Measurements from ENCODE around the gene TRAF2.

The TRAF2 gene

GRCh38 chr9:136940526-136941230, 54.4 kb downstream of the TRAF2 start:
- DNase-seq = no peak

DNA sequence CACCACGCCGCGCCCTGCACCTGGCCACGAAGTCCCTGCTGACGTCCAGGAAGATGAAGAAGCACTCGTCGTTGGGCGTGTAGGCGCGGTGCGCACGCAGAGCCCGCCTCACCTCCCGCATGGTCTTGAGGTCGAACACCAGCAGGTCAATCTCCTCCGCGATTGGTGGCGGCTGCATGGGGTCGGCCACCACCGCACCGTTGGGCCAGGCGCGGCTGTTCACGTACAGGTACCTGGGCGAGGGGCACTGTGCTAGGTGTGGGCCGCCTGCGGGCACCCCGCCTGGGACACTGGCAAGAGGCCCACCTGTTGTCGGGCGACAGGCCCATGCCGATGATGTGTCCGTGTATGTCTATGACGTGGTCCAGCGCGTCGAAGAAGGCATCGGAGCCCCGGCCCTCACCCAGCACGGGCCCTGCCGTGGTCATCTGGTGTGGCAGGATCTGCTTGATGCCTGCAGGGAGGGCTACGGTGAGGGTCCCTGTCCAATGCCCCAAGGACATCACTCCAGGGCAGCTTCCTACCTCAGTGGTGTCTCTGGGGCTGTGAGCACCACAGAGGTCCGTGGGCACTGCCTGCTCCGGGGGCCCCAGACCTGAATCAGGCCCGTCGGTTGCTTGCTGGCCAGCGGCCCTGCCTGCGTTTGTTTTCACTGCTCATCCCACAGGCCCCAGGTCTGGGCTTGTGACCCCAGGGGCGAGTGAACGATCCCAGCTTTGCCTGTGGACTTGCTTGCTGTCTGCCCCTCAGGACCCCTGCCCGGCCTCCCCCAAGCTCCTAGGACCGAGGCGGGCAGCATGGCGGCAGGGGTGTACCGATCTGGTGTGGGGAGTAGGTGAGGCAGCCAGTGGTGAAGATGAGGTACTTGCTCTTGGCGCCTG, 55.2 kb downstream of the TRAF2 start:
- DNase-seq = no peak

DNA sequence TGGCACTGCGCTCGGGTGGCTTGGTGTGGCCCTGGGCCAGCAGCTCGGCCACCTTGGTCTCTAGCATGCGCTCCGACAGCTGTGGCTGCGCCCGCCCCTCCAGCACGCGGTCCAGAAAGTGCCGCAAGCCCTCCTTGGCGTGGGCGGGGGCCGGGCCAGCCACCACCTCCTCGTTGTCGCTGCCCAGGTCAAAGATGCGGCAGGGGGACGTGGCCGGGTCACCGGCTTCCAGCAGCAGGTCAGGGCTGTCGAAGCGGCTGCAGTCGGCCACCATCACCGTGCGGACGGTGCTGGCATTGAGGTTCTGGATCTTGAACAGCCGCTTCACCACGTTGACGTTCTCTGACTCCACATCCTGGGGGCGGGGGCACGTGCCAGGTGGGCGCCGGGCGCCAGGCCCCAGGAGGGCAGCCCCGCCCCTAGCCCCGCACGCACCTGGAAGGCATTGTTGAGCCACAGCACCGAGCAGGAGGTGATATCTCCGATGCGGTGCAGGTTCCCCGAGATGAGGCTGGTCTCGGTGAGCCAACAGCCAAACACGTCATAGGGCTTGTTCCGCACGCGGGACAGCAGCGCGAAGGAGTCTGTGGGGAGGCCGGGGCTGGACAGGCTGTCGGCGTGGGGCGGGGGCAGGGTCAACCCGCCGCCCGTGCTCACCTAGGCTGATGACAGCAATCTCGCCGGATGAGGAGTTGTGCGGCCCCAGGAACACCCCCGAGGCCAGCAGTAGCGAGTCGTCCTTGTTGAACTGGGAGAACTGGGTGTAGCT, 56.0 kb downstream of the TRAF2 start:
- no peak for DNase-seq

DNA sequence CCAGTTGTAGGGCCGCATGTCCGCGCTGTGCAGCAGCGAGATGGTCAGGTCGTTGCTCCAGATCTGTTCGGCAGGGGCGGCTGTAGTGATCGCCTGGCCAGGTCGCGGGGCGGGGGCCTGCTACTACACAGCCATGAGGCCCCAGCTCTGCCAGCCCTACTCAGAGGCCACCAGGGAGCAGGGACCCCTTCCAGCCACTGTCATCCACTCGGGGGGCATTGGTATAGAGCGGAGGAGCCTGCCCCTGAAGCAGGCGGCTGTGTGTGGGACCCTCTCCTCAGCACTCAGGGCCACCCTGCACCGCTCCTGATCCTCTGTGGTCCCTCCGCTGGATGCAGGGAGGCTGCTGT, 56.5 kb downstream of the TRAF2 start:
- no peak for DNase-seq

- peak; percentile 49 for DNase-seq
These were observed 57.2 kb downstream of the TRAF2 start for GRCh38 chr9:136943291-136944211.

DNA sequence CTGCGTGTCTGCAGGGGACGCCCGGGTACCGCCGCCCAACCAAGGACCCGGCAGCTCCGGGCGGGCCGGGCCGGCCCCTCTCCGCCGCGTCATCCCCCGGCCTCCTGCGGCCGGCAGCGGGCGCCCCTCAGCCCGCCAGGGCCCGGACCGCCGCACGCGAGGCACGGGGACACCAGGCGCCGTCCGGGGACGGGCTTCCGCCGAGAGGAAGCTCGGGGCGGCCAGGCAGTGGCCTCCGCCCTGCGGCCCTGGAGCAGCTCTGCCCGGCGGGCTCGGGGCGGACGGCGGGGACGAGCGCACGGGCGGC, 57.8 kb downstream of the TRAF2 start:
- no peak for DNase-seq

- peak; percentile 96 for DNase-seq
These were observed 58.4 kb downstream of the TRAF2 start, which contains the start of the genes C8G and FBXW5 for GRCh38 chr9:136944519-136945332. TSS of gene C8G (plus strand) at chr9:136945243. CDS start at chr9:136945321, 78 bp downstream. TSS of gene FBXW5 (minus strand) at chr9:136944738. CDS start at chr9:136944083, 655 bp downstream.

DNA sequence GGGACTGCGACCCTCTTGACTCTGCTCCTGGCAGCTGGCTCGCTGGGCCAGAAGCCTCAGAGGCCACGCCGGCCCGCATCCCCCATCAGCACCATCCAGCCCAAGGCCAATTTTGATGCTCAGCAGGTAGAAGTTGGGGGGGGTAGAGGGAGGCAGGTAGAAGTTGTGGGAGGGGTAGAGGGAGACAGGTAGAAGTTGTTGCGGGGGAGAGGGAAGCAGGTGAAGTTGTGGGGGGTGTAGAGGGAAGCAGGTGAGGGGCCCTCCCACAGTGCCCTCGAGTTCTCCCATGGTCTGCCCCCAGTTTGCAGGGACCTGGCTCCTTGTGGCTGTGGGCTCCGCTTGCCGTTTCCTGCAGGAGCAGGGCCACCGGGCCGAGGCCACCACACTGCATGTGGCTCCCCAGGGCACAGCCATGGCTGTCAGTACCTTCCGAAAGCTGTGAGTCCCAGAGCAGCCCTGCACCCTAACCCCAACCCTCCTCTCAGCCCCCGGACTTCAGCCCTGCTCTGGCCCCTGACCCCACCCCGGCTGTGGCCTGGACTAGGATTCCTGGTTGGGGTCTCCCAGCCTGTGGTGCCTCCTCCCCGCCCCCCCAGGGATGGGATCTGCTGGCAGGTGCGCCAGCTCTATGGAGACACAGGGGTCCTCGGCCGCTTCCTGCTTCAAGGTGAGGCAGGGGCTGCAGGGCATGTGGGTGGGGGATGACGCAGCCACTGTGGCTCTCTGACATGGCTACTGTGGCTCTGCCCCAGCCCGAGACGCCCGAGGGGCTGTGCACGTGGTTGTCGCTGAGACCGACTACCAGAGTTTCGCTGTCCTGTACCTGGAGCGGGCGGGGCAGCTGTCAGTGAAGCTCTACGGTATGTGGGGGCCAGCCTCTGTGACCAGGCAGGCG, 59.3 kb downstream of the TRAF2 start:
- DNase-seq = no peak

DNA sequence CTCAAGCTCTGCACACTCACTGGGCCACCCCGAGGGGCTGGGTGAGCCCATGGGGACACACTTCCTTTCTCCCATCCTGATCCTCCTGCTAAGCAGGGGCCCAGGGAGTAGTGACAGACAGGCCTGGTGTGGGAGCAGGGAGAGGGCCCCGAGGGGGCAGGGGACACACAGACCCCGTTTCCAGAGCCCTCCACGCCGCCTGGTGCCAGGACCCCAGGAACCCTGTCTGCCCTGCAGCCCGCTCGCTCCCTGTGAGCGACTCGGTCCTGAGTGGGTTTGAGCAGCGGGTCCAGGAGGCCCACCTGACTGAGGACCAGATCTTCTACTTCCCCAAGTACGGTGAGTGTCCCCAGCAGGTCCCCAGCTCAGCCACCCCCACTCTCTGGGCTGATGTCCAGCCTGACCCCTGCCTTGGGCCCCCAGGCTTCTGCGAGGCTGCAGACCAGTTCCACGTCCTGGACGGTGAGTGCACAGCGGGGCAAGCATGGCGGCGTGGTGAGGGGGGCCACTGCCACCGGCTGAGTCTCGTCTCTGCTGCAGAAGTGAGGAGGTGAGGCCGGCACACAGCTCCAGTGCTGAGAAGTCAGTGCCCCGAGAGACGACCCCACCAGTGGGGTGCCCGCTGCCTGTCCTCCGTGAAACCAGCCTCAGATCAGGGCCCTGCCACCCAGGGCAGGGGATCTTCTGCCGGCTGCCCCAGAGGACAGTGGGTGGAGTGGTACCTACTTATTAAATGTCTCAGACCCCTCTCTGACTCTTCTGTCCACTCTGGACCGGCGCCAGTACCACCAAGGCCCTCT, 60.1 kb downstream of the TRAF2 start:
- no peak for DNase-seq

DNA sequence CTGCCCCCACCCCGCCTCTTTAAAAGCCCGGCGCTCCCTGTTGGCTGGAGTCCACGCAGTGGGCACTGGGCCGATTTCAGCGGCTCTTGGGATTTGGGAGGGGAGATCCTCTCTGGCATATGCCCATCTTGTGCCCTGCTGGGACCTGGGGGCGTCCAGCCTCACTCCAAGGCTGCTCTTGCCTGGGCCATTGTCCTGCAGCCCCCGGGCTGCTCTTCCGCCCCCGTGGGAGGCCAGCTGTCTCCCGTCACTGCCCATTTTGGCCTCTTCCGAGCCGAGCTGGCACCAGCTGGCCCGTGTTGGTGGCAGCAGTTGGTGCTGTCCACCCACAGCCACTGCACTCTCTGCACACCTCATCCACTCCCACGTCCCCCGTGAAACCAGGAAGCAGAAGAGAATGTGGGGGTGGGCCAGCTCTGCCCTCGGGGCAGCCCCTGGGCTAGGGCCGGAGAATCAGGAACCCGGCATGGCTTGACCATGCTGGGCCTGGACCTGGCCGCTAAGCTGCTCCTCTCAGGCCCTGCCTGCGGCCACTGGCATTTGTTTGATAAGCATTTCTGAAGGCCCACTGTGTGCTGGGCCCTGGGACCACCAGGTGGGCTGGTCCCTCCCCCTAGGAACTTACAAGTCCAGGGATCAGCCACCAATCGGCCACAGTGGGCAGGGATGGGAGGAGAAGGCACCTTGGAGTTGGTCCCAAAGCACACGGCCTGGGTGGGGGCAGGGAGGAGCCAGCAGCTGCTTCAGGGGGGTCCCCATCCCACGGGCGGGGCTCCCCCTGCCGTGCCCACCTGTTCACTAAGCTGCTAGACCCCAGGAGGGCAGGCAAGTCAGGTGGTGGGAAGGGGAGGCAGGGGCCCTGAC, 60.9 kb downstream of the TRAF2 start:
- no peak for DNase-seq

GRCh38 chr9:136947955-136948510, 61.7 kb downstream of the TRAF2 start:
- peak; percentile 60 for DNase-seq

GRCh38 chr9:136949239-136949816, 63.0 kb downstream of the TRAF2 start:
- DNase-seq = no peak

DNA sequence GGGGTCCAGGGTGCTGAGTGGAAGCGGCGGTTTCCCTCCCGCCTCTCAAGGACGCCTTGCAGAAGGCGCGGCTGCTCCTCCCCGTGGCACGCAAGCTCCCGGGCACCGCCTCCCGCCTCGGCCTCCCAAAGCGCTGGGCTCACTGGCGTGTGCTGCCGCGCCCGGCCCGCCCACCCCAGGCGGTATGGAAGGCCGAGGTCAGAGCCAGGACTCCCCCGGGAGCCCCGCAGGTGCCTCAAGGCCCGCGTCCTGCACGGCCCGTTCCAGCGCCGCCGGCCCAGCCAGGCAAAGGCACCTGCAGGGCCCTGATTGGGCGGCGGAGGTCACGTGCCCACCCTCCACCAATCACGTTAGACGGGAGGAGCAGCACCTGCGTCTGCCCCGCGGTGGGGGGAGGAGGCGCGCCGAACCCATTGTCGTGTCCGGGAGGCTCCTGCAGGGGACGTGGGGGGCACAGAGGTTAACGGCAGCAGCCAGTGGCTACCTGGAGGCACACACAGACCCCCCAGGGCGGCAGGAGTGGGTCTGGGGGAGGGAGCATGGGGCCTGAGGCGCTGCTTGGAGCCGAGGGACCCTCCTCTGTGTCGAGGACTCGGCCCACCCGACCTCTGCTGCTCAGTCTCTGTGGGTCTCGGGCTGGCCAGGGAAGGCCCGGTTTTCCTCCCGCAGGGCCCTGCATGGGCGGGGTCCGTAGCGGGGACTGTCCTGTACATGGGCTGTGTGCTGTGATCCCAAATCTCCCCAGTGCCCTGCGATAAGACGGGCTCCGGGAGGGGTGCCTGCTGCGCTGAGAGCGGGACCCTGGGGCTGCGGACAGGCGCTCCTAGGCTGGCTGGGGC, 63.7 kb downstream of the TRAF2 start:
- DNase-seq = peak; percentile 95

DNA sequence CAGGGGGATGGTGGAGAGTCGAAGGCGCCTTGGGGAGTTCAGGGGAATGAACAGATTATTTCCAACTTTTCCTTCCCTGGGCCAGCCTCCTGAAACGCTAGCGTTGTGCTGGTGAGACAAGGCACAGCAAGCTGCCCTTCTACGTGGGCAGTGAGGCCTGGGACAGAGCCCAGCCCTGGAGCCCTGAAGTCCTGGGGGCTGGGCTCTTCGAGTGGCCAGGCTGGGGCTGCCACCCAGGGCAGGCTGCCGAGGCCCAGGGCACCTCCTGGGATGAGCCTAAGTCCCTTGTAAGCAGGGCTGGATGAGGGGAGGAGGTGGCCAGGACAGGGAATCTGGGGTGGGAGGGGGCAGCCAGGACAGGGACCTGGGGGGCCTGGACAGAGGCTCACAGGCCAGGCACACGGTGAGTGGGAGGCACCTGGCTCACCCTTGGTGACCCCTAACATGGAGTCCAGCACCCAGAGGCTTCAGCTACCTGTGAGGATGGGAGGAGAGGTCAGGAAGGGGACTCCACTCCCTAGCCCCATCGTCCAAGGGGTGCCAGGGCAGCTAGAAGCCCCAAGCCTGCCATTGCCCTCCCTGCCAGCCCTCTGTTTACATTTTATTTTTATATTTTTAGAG, 64.5 kb downstream of the TRAF2 start:
- DNase-seq = no peak

DNA sequence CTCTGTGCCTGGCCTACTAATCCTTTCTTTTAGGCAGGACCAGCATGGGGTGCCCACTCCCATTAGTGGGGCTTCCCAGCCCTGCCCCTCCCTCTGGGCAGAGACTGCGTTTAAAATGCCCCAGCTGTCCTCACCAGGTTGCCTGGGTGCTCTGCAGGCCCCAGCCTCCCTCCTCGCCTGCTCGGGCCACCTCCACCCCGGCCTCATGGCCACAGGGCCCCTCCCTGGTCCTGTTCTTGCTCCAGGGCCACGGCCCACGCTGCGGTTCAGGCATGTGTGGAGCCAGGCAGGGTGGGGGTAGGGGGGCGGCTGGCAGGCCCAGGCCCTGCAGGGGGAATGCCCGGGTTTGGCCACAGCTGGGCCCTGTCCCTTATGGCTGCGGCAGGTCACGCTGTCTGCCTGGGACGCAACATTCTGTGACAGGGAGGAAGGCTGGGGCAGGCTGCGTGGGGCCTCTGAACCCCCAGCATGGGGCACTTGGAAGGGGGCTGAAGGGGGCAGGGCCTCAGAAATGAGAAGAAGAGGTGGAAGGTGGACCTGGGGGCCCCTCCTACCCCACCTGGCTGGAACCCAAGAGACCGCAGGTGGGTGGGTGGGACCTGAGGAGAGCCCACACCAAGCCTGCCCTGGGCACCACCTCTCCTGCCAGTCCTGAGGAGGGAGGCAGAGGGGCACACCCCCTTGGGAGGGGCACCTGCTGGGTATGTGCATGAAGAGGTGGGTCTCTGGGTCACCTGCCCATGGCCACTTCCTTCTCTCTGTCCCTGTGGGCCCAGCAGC, 65.4 kb downstream of the TRAF2 start, which contains the start of gene LCN12:
LCN12 (plus strand) TSS at position 733 of the 780 bp plus-strand sequence. CDS start 55 bp downstream, outside the sequence.
- DNase-seq = no peak

All from NCI-H82 (cell line).